HepG2 (cell line): ENCODE measurements around the gene MTRR. TPM values are rescaled to one million over a fixed set of nuclear protein-coding genes. Genes with fewer than 3 reads are reported as not detected.
A peak's percentile ranks its signal among the peaks of the same experiment; 100 is the strongest.

Experiments used
- ATF7 ChIP-seq, 2 experiments: fragments of 450-650 bp in 1 of 2; sonication (generic) in 1 of 2; formaldehyde crosslinking in 1 of 2; IDR thresholded peaks; 2 replicates each; pipeline versions ENCODE4 v1.4.0 to v1.6.1; 2016 to 2020; ENCODE audit warnings: antibody characterized with exemption in 1 of 2, mild to moderate bottlenecking in 1 of 2, missing genetic modification reagents in 1 of 2
- CBFB ChIP-seq: sonication (generic); formaldehyde crosslinking; IDR thresholded peaks from 2 replicates; pipeline ENCODE4 v1.4.0; 2020; ENCODE audit warnings: missing genetic modification reagents
- FOXJ3 ChIP-seq: sonication (generic); formaldehyde crosslinking; IDR thresholded peaks from 2 replicates; pipeline ENCODE4 v1.4.0; 2020; ENCODE audit warnings: missing genetic modification reagents, mild to moderate bottlenecking, borderline replicate concordance
- GATAD2A ChIP-seq: IDR thresholded peaks from 2 replicates; pipeline ENCODE4 v1.6.1; 2016
- HIVEP1 ChIP-seq: sonication (generic); formaldehyde crosslinking; IDR thresholded peaks from 2 replicates; pipeline ENCODE4 v1.4.0; 2020; ENCODE audit warnings: mild to moderate bottlenecking, missing genetic modification reagents
- KDM5A ChIP-seq: fragments of 200-600 bp; sonication (generic); IDR thresholded peaks from 2 replicates; pipeline ENCODE4 v1.7.0; 2018; ENCODE audit warnings: antibody characterized with exemption, mild to moderate bottlenecking, low read length, borderline replicate concordance
- SRSF4 ChIP-seq: fragments of 200-400 bp; formaldehyde crosslinking; IDR thresholded peaks from one replicate; pipeline ENCODE4 v1.6.1; 2018; ENCODE audit warnings: mild to moderate bottlenecking, low read depth, low read length, moderate library complexity; ENCODE audit not compliant: poor library complexity, severe bottlenecking
- ZNF446 ChIP-seq: sonication (generic); formaldehyde crosslinking; IDR thresholded peaks from 2 replicates; pipeline ENCODE4 v1.5.0; 2020; ENCODE audit warnings: mild to moderate bottlenecking, missing genetic modification reagents
- polyA plus RNA-seq, 8 experiments: library from polyadenylated mRNA; depleted of rRNA in 3 of 8; stranded (reverse) in 7 of 8; unstranded in 1 of 8; fragments of >200 nt; fragmentation: Illumina TruSeq in 4 of 8; extraction: Trizol in 4 of 8; gene quantifications; 2 replicates each; pipeline versions ENCODE4 v1.2.1 to v1.2.3, GENCODE V29; 2011 to 2016; ENCODE audit warnings: low read depth in 4 of 8, missing spikeins in 1 of 8, mixed read lengths in 1 of 8; ENCODE audit not compliant: insufficient read depth in 1 of 8
- total RNA-seq, 5 experiments: library from RNA; depleted of rRNA; stranded (reverse); fragments of >200 nt; fragmentation: Illumina TruSeq; extraction: Trizol; gene quantifications; 2 replicates each; pipeline ENCODE4 v1.2.3, GENCODE V29; 2016; ENCODE audit warnings: low read depth in 1 of 5
- TF ChIP-seq, protein P1 (sequence below): sonication (generic); formaldehyde crosslinking; IDR thresholded peaks from 2 replicates; pipeline ENCODE4 v1.8.0; 2022; ENCODE audit warnings: missing genetic modification reagents, mild to moderate bottlenecking, moderate library complexity, borderline replicate concordance
- TF ChIP-seq, protein P2 (sequence below), 2 experiments: sonication (generic) in 1 of 2; formaldehyde crosslinking in 1 of 2; IDR thresholded peaks; 2 replicates each; pipeline versions ENCODE4 v1.4.0 to v1.6.1; 2016 to 2020; ENCODE audit warnings: borderline replicate concordance in 1 of 2, low read depth in 1 of 2, mild to moderate bottlenecking in 1 of 2, missing genetic modification reagents in 1 of 2

MTRR gene
- total and polyA plus RNA-seq, 2 of the 13 experiments (the other 11 are each of a cell fraction or from before 2014, with no cell fraction given) = 39.2 to 59.2 TPM

DNA sequence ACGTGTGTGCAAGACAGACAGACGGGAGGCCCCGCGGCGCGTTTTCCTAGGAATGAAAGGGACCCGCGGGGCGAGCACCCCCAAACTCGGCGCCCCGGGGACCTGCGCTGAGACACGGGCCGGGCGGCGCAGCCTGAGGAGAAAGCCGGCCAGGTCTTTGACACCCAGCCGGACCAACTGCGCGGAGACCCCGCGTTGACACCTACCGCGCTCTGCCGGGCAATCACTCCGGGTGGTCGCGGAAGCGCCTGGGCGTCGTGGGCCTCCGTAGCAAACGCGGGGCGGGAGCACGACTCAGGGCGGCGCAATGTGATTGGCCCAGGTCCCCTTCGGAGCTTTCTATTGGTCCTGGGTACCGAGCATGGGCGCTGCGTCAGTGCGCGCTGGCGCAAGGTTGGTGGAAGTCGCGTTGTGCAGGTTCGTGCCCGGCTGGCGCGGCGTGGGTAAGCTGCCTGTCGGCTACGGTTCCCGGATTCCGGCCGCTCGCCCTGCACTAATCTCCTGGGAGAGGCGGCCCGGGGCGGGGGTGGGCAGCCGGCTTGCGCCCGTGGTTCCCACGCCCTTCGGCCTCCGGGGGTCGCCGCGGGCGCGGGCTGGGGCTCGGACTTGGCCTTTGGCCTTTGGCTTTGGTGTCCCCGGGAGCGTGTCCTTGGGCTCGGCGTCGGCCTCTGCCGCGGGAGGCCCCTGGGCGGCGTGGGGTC is at the start of gene MTRR, which contains the start of gene FASTKD3 (continued):
- TF ChIP-seq SRSF4 (no peak), GATAD2A (CRISPR knock-in tag) (peak; percentile 47), FOXJ3 (CRISPR knock-in tag) (peak; percentile 46; the same call in 1 of the 2 replicates), HIVEP1 (CRISPR knock-in tag) (peak; percentile 72; the same call in 1 of the 2 replicates), KDM5A (peak; percentile 57), CBFB (CRISPR knock-in tag) (peak; percentile 51; the same call in 1 of the 2 replicates), ZNF446 (CRISPR knock-in tag) (no peak), ATF7 (IDR thresholded peaks at IDR 0.05) (no peak), ATF7 (CRISPR knock-in tag; IDR thresholded peaks at IDR 0.05) (0 out of 2 replicates have a peak, but pooled peaks have one; percentile 21)
- TF ChIP-seq, protein P1, sequence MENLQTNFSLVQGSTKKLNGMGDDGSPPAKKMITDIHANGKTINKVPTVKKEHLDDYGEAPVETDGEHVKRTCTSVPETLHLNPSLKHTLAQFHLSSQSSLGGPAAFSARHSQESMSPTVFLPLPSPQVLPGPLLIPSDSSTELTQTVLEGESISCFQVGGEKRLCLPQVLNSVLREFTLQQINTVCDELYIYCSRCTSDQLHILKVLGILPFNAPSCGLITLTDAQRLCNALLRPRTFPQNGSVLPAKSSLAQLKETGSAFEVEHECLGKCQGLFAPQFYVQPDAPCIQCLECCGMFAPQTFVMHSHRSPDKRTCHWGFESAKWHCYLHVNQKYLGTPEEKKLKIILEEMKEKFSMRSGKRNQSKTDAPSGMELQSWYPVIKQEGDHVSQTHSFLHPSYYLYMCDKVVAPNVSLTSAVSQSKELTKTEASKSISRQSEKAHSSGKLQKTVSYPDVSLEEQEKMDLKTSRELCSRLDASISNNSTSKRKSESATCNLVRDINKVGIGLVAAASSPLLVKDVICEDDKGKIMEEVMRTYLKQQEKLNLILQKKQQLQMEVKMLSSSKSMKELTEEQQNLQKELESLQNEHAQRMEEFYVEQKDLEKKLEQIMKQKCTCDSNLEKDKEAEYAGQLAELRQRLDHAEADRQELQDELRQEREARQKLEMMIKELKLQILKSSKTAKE (CRISPR knock-in tag) = 0 out of 2 replicates have a peak, but pooled peaks have one; percentile 9
- TF ChIP-seq, protein P2, sequence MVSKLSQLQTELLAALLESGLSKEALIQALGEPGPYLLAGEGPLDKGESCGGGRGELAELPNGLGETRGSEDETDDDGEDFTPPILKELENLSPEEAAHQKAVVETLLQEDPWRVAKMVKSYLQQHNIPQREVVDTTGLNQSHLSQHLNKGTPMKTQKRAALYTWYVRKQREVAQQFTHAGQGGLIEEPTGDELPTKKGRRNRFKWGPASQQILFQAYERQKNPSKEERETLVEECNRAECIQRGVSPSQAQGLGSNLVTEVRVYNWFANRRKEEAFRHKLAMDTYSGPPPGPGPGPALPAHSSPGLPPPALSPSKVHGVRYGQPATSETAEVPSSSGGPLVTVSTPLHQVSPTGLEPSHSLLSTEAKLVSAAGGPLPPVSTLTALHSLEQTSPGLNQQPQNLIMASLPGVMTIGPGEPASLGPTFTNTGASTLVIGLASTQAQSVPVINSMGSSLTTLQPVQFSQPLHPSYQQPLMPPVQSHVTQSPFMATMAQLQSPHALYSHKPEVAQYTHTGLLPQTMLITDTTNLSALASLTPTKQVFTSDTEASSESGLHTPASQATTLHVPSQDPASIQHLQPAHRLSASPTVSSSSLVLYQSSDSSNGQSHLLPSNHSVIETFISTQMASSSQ (IDR thresholded peaks at IDR 0.05; ENCODE audit: low read depth) = no peak
- TF ChIP-seq, protein P2 (CRISPR knock-in tag; IDR thresholded peaks at IDR 0.05; ENCODE audit: borderline replicate concordance) = peak; percentile 21; the same call in 1 of the 2 replicates
